Liver (tissue), 9 donors: ENCODE results near the gene CACHD1. TPM values are rescaled to one million over a fixed set of nuclear protein-coding genes. Genes with fewer than 3 reads are reported as not detected.

Experiments used
- DNase-seq: peaks from one replicate; pipeline ENCODE4 v3.0.0-alpha.2; 2017; ENCODE audit warnings: low spot score
- H3K27ac ChIP-seq, 2 donors: one replicate each; pipeline ENCODE4 v1.7.0; 2013; ENCODE audit warnings: inconsistent platforms in 2 of 2, low read length in 2 of 2, control low read depth in 1 of 2, low read depth in 1 of 2, mild to moderate bottlenecking in 1 of 2
- H3K27me3 ChIP-seq, 4 donors: one replicate each; pipeline versions ENCODE4 v1.6.1 to v1.7.0; 2013; ENCODE audit warnings: low read length in 3 of 4, inconsistent platforms in 1 of 4, mild to moderate bottlenecking in 1 of 4, moderate library complexity in 1 of 4; ENCODE audit not compliant: control insufficient read depth in 4 of 4, insufficient read depth in 4 of 4
- H3K36me3 ChIP-seq, 4 donors: one replicate each; pipeline versions ENCODE4 v1.6.1 to v1.7.0; 2013; ENCODE audit warnings: low read length in 3 of 4, mild to moderate bottlenecking in 3 of 4, low read depth in 1 of 4, moderate library complexity in 1 of 4; ENCODE audit not compliant: control insufficient read depth in 4 of 4, insufficient read depth in 3 of 4
- H3K4me1 ChIP-seq, 4 donors: one replicate each; pipeline versions ENCODE4 v1.6.1 to v1.7.0; 2013; ENCODE audit warnings: low read length in 3 of 4, mild to moderate bottlenecking in 3 of 4, moderate library complexity in 1 of 4; ENCODE audit not compliant: control insufficient read depth in 4 of 4, insufficient read depth in 4 of 4
- H3K4me3 ChIP-seq, 3 donors: one replicate each; pipeline versions ENCODE4 v1.6.1 to v1.7.0; 2013; ENCODE audit warnings: low read length in 3 of 3, control low read depth in 1 of 3, low read depth in 1 of 3, mild to moderate bottlenecking in 1 of 3
- H3K9ac ChIP-seq, 2 donors: one replicate each; pipeline ENCODE4 v1.7.0; 2013; ENCODE audit warnings: low read length in 2 of 2, mild to moderate bottlenecking in 2 of 2, moderate library complexity in 2 of 2, control low read depth in 1 of 2, low read depth in 1 of 2
- H3K9me3 ChIP-seq, 4 donors: one replicate each; pipeline versions ENCODE4 v1.6.1 to v1.7.0; 2013; ENCODE audit warnings: low read length in 3 of 4; ENCODE audit not compliant: control insufficient read depth in 4 of 4
- ATF3 ChIP-seq: IDR thresholded peaks from 2 replicates; pipeline ENCODE4 v1.6.1; 2016; ENCODE audit warnings: antibody characterized with exemption
- EGR1 ChIP-seq, 2 donors: IDR thresholded peaks; 2 replicates each; pipeline ENCODE4 v1.6.1; 2016 to 2018; ENCODE audit warnings: antibody characterized with exemption in 2 of 2, low read depth in 2 of 2
- FOXA1 ChIP-seq: IDR thresholded peaks from 2 replicates; pipeline ENCODE4 v1.6.1; 2016; ENCODE audit warnings: antibody characterized with exemption
- FOXA2 ChIP-seq: IDR thresholded peaks from 2 replicates; pipeline ENCODE4 v1.6.1; 2016; ENCODE audit warnings: antibody characterized with exemption
- GABPA ChIP-seq, 2 donors: IDR thresholded peaks in 1 of 2; conservative IDR thresholded peaks in 1 of 2; 2 replicates each; pipeline ENCODE4 v1.6.1; 2016; ENCODE audit warnings: antibody characterized with exemption in 2 of 2, mild to moderate bottlenecking in 1 of 2, moderate library complexity in 1 of 2
- HNF4G ChIP-seq: IDR thresholded peaks from 2 replicates; pipeline ENCODE4 v1.6.1; 2016; ENCODE audit warnings: antibody characterized with exemption
- JUND ChIP-seq, 2 donors: IDR thresholded peaks; 2 replicates each; pipeline ENCODE4 v1.6.1; 2016; ENCODE audit warnings: antibody characterized with exemption in 2 of 2
- MAX ChIP-seq: IDR thresholded peaks from 2 replicates; pipeline ENCODE4 v1.6.1; 2016; ENCODE audit warnings: antibody characterized with exemption
- NR2F2 ChIP-seq: IDR thresholded peaks from 2 replicates; pipeline ENCODE4 v1.6.1; 2016; ENCODE audit warnings: antibody characterized with exemption
- RAD21 ChIP-seq, 2 donors: IDR thresholded peaks; 2 replicates each; pipeline ENCODE4 v1.6.1; 2016; ENCODE audit warnings: antibody characterized with exemption in 2 of 2, mild to moderate bottlenecking in 2 of 2
- RXRA ChIP-seq, 2 donors: IDR thresholded peaks; 2 replicates each; pipeline ENCODE4 v1.6.1; 2017 to 2018; ENCODE audit warnings: antibody characterized with exemption in 2 of 2, mild to moderate bottlenecking in 1 of 2
- SP1 ChIP-seq: IDR thresholded peaks from 2 replicates; pipeline ENCODE4 v1.6.1; 2018; ENCODE audit warnings: antibody characterized with exemption, mild to moderate bottlenecking
- TAF1 ChIP-seq: conservative IDR thresholded peaks from 2 replicates; pipeline ENCODE4 v1.6.1; 2016; ENCODE audit warnings: antibody characterized with exemption, mild to moderate bottlenecking
- YY1 ChIP-seq: IDR thresholded peaks from 2 replicates; pipeline ENCODE4 v1.6.1; 2016; ENCODE audit warnings: antibody characterized with exemption, mild to moderate bottlenecking
- ZBTB33 ChIP-seq: IDR thresholded peaks from 2 replicates; pipeline ENCODE4 v1.6.1; 2016; ENCODE audit warnings: antibody characterized with exemption
- whole genome bisulfite sequencing: extraction: QIAGEN DNeasy Blood & Tissue Kit; methylation state at CpG from one replicate; pipeline ENCODE4 v1.1.7; 2013; 5-methylcytosine and 5-hydroxymethylcytosine counted together
- polyA plus RNA-seq, 2 donors: library from polyadenylated mRNA; stranded (reverse) in 1 of 2; unstranded in 1 of 2; fragments of 200-250 nt in 1 of 2; fragments of >200 nt in 1 of 2; fragmentation: Nextera tagmentation in 1 of 2; extraction: Ambion mirVana in 1 of 2; gene quantifications; one replicate each; pipeline versions ENCODE4 v1.2.1 to v1.2.3, GENCODE V29; 2013 to 2015
- total RNA-seq, 2 donors: library from RNA; depleted of rRNA; stranded (reverse); fragments of >200 nt; gene quantifications; one replicate each; pipeline ENCODE4 v1.2.3, GENCODE V29; 2014
- TF ChIP-seq, protein P1 (sequence below): fragments of 150-350 bp; IDR thresholded peaks from 2 replicates; pipeline ENCODE4 v1.5.1; 2017; ENCODE audit warnings: improper control_type of control experiment, low read depth, low read length; ENCODE audit not compliant: missing input control
- TF ChIP-seq, protein P2 (sequence below): IDR thresholded peaks from 2 replicates; pipeline ENCODE4 v1.6.1; 2016; ENCODE audit warnings: antibody characterized with exemption, mild to moderate bottlenecking
- donor health status: healthy.
- donor health status: healthy.
- donor health status: healthy.
- donor health status: healthy.
- donor health status: healthy.

The CACHD1 gene
- total and polyA plus RNA-seq, 4 donors, result 0.68 to 4.2 (median 2.3) TPM

DNA sequence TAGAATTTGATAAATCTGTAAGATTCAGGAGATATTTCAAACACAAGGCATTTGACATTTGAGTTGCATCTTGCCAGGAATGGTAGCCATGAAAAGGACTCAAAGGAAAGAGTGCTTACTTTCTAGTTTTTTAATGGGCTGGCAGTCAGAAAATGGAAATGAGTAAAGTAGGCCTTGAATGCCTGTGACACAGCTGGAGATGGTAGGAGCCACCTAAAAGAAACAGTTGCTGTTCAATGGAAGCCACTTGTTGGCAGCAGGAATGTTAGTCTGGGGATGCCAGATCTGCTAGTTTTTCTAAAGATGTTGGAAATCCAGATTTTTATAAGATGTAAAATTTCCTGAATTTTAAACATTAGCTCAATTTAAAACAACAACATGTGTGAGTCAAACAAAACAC lies 43.6 kb downstream of the CACHD1 start:
- no peak overlapping the region for H3K9ac ChIP-seq
- H3K27me3 ChIP-seq, result no peaks in the 10 kb centered on the region
- no peaks in the 10 kb centered on the region for H3K9me3 ChIP-seq
- no peak for TF ChIP-seq SP1
- TF ChIP-seq ZBTB33, result no peak
- TF ChIP-seq NR2F2, result no peak
- no peak for TF ChIP-seq TAF1
- TF ChIP-seq EGR1 (IDR thresholded peaks at IDR 0.05; ENCODE audit: low read depth in 2 of 2), result no peak
- TF ChIP-seq HNF4G, result no peak
- no peak for TF ChIP-seq RXRA (IDR thresholded peaks at IDR 0.05)
- TF ChIP-seq, protein P1, sequence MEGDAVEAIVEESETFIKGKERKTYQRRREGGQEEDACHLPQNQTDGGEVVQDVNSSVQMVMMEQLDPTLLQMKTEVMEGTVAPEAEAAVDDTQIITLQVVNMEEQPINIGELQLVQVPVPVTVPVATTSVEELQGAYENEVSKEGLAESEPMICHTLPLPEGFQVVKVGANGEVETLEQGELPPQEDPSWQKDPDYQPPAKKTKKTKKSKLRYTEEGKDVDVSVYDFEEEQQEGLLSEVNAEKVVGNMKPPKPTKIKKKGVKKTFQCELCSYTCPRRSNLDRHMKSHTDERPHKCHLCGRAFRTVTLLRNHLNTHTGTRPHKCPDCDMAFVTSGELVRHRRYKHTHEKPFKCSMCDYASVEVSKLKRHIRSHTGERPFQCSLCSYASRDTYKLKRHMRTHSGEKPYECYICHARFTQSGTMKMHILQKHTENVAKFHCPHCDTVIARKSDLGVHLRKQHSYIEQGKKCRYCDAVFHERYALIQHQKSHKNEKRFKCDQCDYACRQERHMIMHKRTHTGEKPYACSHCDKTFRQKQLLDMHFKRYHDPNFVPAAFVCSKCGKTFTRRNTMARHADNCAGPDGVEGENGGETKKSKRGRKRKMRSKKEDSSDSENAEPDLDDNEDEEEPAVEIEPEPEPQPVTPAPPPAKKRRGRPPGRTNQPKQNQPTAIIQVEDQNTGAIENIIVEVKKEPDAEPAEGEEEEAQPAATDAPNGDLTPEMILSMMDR, result no peak
- no peak for TF ChIP-seq FOXA1
- TF ChIP-seq MAX, result no peak
- TF ChIP-seq FOXA2, result no peak
- no peak for TF ChIP-seq ATF3
- H3K27ac ChIP-seq, result no peak overlapping the region
- no peaks in the 10 kb centered on the region for H3K36me3 ChIP-seq
- H3K4me3 ChIP-seq, result no peak overlapping the region
- DNase-seq, result no peak
- peaks cover 0 to 23% (median 13%) of the 10 kb centered on the region in 4 donors for H3K4me1 ChIP-seq

DNA sequence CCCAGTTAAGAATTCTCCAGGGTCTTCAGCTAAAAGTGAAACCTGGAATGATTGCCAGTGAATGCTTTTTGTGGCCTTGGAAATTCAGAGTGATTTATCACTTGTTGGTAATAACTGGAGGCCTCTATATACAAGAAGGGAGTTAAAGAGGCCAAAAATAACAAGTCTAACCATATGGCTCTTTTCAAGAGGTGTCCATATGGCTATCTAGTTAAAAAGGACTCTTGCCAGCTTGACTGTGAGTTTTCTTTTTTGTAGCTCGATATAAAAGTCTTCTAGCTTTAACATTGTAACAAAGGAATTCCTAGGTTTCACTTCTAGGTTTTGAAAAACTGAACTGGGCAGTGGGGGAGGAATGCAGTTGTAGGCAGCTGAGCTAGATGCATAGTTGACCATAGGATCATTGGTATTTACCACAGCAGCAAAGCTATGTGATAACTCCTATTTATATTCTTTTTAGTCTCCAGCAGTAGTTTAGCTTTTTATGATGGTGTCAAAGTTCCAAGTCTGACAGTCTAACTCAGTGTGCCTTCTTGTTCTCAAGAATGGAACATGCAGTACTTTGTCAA lies 44.4 kb downstream of the CACHD1 start:
- 65% methylated on average over 1 of the region's 1 CpG for WGBS
- Histone ChIP-seq H3K27ac (no peak overlapping the region), H3K4me1 (peaks cover 0 to 23% (median 13%) of the 10 kb centered on the region in 4 donors), H3K9me3 (no peaks in the 10 kb centered on the region), H3K9ac (no peak overlapping the region), H3K27me3 (no peaks in the 10 kb centered on the region), H3K4me3 (no peak overlapping the region), H3K36me3 (no peaks in the 10 kb centered on the region)
- TF ChIP-seq TAF1 (no peak), YY1 (no peak), GABPA (IDR thresholded peaks at IDR 0.05 in 1 of 2, conservative IDR thresholded peaks at IDR 0.05 in 1 of 2) (no peak), ATF3 (no peak), SP1 (no peak), RXRA (IDR thresholded peaks at IDR 0.05) (no peak), HNF4G (no peak), FOXA1 (no peak), JUND (IDR thresholded peaks at IDR 0.05) (no peak), ZBTB33 (no peak), RAD21 (IDR thresholded peaks at IDR 0.05) (no peak), FOXA2 (no peak), EGR1 (IDR thresholded peaks at IDR 0.05; ENCODE audit: low read depth in 2 of 2) (no peak)
- TF ChIP-seq, protein P2, sequence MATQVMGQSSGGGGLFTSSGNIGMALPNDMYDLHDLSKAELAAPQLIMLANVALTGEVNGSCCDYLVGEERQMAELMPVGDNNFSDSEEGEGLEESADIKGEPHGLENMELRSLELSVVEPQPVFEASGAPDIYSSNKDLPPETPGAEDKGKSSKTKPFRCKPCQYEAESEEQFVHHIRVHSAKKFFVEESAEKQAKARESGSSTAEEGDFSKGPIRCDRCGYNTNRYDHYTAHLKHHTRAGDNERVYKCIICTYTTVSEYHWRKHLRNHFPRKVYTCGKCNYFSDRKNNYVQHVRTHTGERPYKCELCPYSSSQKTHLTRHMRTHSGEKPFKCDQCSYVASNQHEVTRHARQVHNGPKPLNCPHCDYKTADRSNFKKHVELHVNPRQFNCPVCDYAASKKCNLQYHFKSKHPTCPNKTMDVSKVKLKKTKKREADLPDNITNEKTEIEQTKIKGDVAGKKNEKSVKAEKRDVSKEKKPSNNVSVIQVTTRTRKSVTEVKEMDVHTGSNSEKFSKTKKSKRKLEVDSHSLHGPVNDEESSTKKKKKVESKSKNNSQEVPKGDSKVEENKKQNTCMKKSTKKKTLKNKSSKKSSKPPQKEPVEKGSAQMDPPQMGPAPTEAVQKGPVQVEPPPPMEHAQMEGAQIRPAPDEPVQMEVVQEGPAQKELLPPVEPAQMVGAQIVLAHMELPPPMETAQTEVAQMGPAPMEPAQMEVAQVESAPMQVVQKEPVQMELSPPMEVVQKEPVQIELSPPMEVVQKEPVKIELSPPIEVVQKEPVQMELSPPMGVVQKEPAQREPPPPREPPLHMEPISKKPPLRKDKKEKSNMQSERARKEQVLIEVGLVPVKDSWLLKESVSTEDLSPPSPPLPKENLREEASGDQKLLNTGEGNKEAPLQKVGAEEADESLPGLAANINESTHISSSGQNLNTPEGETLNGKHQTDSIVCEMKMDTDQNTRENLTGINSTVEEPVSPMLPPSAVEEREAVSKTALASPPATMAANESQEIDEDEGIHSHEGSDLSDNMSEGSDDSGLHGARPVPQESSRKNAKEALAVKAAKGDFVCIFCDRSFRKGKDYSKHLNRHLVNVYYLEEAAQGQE, result no peak
- DNase-seq, result no peak
